Stromal cell of bone marrow (primary cell): ENCODE measurements around the gene NINJ2.

ENCODE experiments used
- DNase-seq: peaks from one replicate; pipeline ENCODE4 v3.0.0-alpha.2; 2012; ENCODE audit warnings: low read depth

The NINJ2 gene

GRCh38 chr12:530308-530707 lies 132.9 kb downstream of the NINJ2 start:
- no peak for DNase-seq

GRCh38 chr12:527729-528128 lies 135.5 kb downstream of the NINJ2 start:
- no peak for DNase-seq

GRCh38 chr12:527241-527640 lies 136.0 kb downstream of the NINJ2 start:
- DNase-seq, result no peak

GRCh38 chr12:526089-526488 lies 137.2 kb downstream of the NINJ2 start:
- no peak for DNase-seq

- no peak for DNase-seq
These were observed 138.9 kb downstream of the NINJ2 start for GRCh38 chr12:524167-524951.

- no peak for DNase-seq
These were observed 140.4 kb downstream of the NINJ2 start for GRCh38 chr12:522692-523378.

- no peak for DNase-seq
These were observed 143.1 kb downstream of the NINJ2 start for GRCh38 chr12:520119-520518.

GRCh38 chr12:517538-517937 lies 145.7 kb downstream of the NINJ2 start:
- DNase-seq, result no peak
